Measurements from ENCODE around the gene ZDHHC3.

Gene ZDHHC3

DNA sequence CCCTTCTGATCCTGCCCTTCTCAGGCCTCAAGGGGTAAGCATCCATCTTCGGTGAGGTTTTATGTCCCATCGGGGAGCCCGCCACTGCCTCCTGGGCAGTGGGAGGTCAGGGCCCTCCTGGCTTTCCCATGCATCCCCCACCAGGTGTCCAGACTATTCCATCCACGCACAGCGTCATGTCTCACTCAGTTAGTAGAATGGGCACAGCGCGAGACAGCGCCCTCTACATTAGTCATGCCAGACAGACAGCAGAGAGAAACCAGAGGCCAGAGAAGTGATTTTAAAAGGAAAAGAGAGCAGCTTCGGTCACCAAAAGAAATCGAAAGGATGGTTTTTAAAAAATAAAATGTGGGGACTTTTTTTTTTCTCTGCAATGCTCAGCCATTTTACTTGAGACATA lies 49.8 kb downstream of the ZDHHC3 start:
- DNase-seq = no peak

DNA sequence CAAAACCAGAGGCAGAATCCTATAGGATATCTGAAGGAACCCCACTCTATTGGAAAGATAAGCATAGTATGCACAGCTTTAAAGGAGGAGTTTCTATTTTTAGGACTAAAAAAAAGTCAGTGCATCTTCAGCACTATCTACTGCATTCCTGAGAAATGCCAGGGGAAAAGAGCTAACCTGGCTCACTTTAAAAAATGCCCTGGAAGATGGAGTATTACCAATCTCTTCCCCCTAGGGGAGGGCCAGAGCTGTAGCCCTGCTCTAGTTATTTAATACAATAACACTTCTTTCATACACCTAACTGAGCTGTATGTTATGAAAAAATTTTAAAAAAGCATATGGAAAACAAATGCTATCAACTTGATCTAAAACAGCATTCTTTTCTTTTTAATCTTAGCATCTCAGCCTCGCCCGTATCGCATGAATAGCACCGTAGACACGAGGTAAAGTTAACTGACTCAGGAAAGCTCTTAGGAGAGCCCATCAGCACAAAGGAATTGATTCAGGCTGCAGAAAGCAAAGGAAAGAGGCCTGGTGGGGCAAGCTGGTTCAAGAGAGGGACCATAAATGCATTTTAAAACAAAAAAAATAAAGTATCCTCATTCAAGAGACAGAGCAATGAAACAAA lies 51.4 kb downstream of the ZDHHC3 start:
- no peak for DNase-seq

GRCh38 chr3:44923632-44924456 lies 52.1 kb downstream of the ZDHHC3 start:
- DNase-seq = no peak

DNA sequence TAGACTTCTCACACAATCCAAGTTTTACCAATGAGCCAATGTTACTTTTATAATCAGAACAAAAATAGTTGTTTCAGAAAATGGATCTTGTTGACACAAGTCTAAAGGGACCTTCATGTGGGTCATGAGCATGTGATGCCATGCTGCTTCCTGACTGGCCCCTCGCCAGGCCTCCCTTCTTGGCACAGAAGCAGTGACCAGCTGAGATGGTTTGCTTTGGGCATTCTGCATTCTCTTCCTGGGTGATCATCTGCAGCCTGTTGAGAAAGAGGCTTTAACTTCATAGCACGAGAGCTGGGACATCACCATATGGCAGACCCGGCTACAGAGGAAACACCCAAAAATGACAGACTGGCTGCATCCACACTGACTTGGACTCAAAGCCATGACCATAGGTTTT lies 55.9 kb downstream of the ZDHHC3 start:
- no peak for DNase-seq

DNA sequence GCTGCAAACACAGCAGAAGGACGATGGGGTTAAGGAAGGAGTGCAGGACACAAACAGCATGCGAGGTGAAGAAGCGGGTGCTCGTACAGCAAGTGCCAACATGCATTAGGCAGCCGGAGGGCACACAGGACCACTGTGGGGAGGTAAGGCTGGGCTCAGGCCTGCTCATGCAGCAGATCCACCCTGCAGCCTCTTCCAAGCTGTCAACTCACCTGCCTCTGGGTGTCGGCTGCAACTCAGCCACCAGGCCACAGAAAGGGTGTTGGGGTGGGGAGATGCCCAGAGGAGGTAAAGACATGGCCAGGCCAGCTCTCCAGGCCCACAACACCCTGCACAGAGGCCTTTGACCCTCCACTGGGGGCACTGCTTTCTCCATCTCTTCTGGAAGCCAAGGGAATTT lies 57.4 kb downstream of the ZDHHC3 start:
- DNase-seq = no peak

DNA sequence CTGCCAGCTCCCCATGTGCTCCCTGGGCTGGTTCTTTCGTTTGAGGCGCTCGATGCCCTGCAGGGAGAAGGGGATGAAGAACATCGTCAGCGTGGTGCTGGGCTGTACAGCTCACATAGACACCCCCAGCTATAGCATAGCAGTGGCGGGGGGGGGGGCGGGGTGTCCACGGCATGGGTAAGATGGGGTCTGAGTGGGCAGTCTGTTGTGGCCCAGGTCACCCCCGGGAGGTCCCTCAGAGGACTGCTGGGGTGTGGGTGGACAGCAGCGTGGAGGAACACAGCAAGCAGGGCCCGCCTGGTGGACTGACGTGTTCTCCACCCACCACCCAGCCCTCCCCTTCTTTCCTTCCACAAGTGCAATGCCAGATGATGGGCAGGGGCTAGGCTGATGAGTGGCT lies 57.9 kb downstream of the ZDHHC3 start:
- no peak for DNase-seq

- no peak for DNase-seq
Measured at GRCh38 chr3:44915702-44916438, 60.1 kb downstream of the ZDHHC3 start.

- DNase-seq = no peak
Measured at GRCh38 chr3:44914936-44915335, 61.0 kb downstream of the ZDHHC3 start.

DNA sequence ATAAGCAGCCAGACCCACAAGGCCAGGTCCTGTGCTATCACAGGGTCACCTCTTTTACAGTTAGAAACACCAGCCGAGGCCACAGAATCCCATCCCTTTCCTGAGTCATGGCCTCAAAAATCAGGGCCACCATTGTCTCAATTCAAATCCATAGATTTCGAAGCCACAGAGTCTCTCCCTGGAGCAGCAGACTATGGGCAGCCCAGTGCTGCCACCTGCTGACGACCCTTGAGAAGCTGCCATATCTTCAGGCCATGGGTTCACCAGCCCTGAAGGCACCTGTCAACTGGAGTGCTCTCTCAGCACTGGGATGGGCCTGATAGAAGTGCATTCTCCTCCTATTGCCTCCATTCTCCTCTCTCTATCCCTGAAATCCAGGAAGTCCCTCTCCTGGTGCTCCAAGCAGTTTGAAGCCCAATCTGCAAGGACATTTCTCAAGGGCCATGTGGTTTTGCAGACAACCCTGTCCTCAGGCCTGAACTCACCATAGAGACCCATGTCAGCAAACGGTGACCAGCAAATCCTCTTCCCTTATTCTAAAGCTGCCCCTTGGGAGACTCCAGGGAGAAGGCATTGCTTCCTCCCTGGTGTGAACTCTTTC lies 62.0 kb downstream of the ZDHHC3 start:
- peak; percentile 71 for DNase-seq

DNA sequence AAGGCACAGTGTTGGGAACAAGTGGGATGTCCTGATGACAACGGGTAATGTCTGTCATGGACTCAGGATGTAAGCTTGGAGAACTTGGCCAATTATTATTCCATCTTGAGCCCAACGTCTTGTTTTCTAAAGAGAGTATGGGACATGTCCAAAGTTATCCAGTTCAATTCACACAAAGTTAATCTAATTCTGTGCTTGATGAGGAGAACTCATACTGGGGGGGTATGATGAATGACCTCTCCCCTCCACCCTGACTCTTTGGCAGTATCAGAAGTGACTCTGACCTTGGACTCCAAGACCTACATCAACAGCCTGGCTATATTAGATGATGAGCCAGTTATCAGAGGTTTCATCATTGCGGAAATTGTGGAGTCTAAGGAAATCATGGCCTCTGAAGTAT lies 65.3 kb downstream of the ZDHHC3 start:
- no peak for DNase-seq

DNA sequence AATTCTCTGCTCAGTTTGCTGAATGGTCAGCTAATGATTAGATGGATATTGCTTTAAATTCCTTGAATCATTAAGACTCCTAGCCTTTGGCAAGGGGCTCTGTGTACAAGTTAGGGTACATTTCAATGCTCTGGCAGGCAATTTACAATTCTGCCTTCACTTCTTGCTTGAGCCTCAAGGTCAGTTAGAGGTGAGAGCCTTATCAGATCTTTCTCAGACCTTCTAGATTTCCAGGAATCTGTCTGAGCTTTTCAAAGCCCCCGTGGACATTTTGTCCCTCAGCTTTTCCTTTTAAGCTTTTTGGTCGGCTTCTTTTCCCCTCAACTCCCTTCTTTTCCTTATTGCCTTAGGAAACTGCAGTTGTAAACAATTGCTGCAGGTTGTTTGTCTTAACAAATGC lies 66.9 kb downstream of the ZDHHC3 start:
- no peak for DNase-seq

DNA sequence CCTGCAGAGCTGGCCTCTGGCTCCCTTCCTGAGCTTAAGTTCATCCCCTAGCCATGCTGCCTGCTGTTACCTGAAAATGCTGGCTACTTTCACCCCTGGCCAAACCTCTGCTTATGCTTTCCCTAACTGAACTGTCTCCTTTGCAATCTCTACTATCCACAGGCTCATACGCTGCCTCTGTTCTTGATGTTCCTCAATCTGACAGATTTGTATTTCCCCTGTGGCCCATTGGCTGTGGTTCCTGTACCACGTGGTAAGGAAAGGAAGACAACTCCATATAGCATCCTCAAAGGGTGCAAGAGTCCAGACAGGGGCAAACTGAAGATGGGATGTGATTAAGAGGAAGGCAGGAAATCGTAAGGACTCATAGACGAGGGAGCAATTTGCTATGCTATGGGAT lies 68.4 kb downstream of the ZDHHC3 start:
- DNase-seq = no peak

DNA sequence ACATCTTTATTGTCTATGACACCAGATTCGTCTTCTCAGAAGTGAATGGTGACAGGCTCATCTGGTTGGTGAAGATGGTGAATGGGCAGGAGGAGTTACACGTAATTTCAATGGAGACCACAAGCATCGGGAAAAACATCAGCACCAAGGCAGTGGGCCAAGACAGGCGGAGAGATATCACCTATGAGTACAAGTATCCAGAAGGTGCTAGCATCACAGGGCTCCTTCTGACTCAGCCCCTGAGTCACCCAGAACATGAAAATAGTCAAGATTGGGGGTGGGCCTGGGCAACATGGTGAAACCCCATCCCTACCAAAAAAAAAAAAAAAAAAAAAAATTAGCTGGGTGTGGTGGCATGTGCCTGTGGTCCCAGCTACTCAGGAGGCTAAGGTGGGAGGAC lies 69.0 kb downstream of the ZDHHC3 start:
- no peak for DNase-seq

GRCh38 chr3:44905446-44906157 lies 70.4 kb downstream of the ZDHHC3 start:
- DNase-seq = no peak

- no peak for DNase-seq
Measured at GRCh38 chr3:44903751-44904150, 72.2 kb downstream of the ZDHHC3 start.

DNA sequence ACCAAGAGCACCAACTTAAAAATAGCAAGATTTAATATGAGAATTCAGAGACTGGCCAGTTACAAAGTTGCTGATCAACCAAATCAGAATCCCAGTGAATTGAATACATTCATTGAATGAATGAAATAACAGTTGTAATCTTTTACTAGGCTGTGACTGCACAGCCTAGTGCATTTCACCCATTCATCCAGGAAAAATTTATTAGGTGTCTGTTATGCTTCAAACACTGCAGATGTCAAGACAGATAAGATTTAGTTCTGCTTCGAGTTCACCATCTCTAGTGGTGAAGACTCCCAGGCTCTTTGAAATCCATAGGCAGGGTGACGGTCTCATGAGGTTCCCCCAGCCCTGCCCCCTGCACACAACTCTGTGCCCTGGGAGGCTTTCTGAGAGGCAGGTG lies 72.7 kb downstream of the ZDHHC3 start:
- no peak for DNase-seq

GRCh38 chr3:44902628-44903027 lies 73.3 kb downstream of the ZDHHC3 start:
- DNase-seq = no peak

GRCh38 chr3:44899683-44900367 lies 76.1 kb downstream of the ZDHHC3 start:
- DNase-seq = no peak

DNA sequence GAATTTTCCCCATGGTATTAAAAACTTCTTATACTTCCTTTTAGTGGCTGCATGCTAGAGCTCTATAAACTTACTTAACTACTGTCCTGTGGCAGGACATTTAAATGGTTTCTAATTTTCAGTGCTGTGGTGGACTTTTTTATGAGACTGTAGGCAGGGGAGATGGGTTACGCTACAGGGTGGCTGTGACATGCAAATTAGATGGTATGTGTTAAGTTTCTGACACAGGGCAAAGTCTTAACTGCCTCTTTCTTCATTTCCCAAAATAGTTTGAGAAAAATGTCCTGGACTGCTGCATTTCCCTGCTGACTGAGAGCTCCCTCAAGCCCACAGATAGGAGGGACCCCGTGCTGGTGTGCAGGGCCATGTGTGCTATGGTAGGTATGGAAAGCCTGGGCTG lies 79.5 kb downstream of the ZDHHC3 start:
- no peak for DNase-seq

DNA sequence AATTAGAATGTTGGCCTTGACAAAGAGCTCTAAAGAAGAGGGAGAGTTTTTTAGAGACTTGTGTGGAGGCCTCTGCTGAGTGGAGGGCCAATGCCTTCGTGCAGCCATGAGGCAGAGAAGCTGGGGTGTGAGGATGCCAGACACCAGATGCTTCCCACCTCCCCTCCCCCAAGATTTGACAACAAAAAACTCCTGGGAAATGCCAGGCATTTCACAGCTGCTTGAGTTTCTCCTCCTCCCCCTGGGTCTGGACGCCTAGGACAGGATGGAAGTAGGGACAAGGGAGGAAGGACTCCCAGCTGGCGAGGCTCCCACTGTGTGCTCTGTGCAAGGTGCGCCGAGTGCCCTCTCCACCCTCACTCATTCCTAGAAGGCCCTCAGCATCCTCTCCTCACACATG lies 81.5 kb downstream of the ZDHHC3 start:
- no peak for DNase-seq

DNA sequence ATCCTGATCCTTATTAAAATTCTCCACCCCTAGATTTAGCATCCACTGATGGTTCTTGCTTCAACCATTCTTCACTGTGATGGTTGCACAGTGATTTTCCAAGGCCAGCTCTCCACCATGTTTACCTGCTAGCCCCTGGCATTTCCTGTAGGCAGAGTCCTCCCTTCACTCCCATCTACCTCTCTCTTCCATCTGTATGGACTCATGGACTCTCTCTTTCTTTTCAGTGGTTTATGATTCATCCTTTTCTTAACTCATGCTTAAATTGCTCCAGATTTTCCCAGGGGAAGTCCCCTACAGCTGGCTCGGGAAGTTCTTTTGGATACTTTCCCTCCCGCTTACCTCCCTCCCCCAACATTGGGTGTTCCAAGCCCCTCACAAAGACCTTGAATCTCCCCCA lies 82.9 kb downstream of the ZDHHC3 start:
- no peak for DNase-seq

GRCh38 chr3:44892689-44893088 lies 83.3 kb downstream of the ZDHHC3 start:
- no peak for DNase-seq

All from activated T-cell treated with anti-CD3 and anti-CD28 coated beads, Interleukin-2, amount 50 U/mL, for 1 hour (primary cell).